OCI-LY1 (cell line): ENCODE data around the gene SYT14.

Source experiments
- CTCF ChIP-seq: fragments of 200-600 bp; sonication (generic), shearing (Covaris generic); IDR thresholded peaks from 2 replicates; pipeline ENCODE4 v1.5.1; 2017; ENCODE audit warnings: mild to moderate bottlenecking, antibody characterized with exemption, low read length, moderate library complexity, mixed read lengths
- EZH2 ChIP-seq: fragments of 200-600 bp; sonication (generic), shearing (Covaris generic); IDR thresholded peaks from 2 replicates; pipeline ENCODE4 v1.8.0; 2017; ENCODE audit warnings: borderline replicate concordance, mixed run types, mild to moderate bottlenecking, antibody characterized with exemption, low read length, moderate library complexity, mixed read lengths

GRCh38 chr1:210031473-210031872 lies 93.5 kb downstream of the SYT14 start:
- no peak for TF ChIP-seq CTCF
- TF ChIP-seq EZH2: no peak
